ENCODE results near the gene DOK5.

DNA sequence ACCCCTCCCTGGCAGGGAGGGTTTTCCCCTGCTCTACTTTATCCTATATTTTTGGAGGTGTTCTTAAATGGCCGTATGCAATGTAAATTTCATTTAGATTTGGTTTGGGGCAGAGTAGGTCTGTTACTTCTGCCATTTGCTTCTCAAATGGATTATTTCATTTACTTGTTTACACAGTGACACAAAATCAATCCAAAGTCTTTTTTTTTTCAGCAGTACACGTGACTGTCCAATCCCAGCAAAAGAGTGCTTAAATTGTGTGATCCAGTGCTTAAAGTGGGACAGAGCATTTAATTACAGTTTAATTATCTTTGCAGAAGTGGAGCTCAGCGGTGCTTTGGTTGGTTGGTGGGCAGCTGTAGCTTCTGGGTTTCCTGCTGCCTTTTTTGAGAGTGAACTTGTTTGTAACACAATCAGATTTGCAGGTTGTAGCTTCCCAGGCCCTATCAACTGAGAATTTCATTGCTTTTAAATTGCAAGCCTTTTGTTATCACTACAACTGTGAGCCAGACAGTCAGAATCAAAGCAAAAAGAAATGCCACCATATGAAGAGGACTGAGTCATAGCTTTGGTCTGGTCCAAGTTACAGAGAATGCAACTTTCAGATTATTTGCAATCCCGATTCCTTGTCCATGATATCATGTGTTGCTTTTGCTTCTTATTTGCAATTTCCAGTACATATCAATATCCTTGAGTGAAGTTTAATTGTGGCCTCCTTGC, 216.9 kb downstream of the DOK5 start:
- TF ChIP-seq SMAD2 (IDR thresholded peaks at IDR 0.05; ENCODE audit: low read depth, low read length) = no peak
- no peak for TF ChIP-seq RFX5 (IDR thresholded peaks at IDR 0.05; ENCODE audit: low read depth, low read length)
- TF ChIP-seq TBL1XR1 (IDR thresholded peaks at IDR 0.05; ENCODE audit: low read length in 2 of 2) = no peak
- no peak for TF ChIP-seq ELF1 (tag; IDR thresholded peaks at IDR 0.05)
- TF ChIP-seq, protein P1, sequence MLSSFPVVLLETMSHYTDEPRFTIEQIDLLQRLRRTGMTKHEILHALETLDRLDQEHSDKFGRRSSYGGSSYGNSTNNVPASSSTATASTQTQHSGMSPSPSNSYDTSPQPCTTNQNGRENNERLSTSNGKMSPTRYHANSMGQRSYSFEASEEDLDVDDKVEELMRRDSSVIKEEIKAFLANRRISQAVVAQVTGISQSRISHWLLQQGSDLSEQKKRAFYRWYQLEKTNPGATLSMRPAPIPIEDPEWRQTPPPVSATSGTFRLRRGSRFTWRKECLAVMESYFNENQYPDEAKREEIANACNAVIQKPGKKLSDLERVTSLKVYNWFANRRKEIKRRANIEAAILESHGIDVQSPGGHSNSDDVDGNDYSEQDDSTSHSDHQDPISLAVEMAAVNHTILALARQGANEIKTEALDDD (IDR thresholded peaks at IDR 0.05) = no peak
- TF ChIP-seq, protein P2, sequence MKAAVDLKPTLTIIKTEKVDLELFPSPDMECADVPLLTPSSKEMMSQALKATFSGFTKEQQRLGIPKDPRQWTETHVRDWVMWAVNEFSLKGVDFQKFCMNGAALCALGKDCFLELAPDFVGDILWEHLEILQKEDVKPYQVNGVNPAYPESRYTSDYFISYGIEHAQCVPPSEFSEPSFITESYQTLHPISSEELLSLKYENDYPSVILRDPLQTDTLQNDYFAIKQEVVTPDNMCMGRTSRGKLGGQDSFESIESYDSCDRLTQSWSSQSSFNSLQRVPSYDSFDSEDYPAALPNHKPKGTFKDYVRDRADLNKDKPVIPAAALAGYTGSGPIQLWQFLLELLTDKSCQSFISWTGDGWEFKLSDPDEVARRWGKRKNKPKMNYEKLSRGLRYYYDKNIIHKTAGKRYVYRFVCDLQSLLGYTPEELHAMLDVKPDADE (conservative IDR thresholded peaks at IDR 0.05; ENCODE audit: control insufficient read depth, low read depth, low read length) = no peak
- no peak for TF ChIP-seq POLR2AphosphoS5 (IDR thresholded peaks at IDR 0.05; ENCODE audit: control insufficient read depth, insufficient read depth, low read depth, low read length)
- TF ChIP-seq, protein P3, sequence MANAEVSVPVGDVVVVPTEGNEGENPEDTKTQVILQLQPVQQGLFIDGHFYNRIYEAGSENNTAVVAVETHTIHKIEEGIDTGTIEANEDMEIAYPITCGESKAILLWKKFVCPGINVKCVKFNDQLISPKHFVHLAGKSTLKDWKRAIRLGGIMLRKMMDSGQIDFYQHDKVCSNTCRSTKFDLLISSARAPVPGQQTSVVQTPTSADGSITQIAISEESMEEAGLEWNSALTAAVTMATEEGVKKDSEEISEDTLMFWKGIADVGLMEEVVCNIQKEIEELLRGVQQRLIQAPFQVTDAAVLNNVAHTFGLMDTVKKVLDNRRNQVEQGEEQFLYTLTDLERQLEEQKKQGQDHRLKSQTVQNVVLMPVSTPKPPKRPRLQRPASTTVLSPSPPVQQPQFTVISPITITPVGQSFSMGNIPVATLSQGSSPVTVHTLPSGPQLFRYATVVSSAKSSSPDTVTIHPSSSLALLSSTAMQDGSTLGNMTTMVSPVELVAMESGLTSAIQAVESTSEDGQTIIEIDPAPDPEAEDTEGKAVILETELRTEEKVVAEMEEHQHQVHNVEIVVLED (CRISPR knock-in tag; IDR thresholded peaks at IDR 0.05) = no peak
- TF ChIP-seq, protein P4, sequence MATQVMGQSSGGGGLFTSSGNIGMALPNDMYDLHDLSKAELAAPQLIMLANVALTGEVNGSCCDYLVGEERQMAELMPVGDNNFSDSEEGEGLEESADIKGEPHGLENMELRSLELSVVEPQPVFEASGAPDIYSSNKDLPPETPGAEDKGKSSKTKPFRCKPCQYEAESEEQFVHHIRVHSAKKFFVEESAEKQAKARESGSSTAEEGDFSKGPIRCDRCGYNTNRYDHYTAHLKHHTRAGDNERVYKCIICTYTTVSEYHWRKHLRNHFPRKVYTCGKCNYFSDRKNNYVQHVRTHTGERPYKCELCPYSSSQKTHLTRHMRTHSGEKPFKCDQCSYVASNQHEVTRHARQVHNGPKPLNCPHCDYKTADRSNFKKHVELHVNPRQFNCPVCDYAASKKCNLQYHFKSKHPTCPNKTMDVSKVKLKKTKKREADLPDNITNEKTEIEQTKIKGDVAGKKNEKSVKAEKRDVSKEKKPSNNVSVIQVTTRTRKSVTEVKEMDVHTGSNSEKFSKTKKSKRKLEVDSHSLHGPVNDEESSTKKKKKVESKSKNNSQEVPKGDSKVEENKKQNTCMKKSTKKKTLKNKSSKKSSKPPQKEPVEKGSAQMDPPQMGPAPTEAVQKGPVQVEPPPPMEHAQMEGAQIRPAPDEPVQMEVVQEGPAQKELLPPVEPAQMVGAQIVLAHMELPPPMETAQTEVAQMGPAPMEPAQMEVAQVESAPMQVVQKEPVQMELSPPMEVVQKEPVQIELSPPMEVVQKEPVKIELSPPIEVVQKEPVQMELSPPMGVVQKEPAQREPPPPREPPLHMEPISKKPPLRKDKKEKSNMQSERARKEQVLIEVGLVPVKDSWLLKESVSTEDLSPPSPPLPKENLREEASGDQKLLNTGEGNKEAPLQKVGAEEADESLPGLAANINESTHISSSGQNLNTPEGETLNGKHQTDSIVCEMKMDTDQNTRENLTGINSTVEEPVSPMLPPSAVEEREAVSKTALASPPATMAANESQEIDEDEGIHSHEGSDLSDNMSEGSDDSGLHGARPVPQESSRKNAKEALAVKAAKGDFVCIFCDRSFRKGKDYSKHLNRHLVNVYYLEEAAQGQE (IDR thresholded peaks at IDR 0.05; ENCODE audit: borderline replicate concordance) = no peak
- TF ChIP-seq, protein P4 (CRISPR knock-in tag; IDR thresholded peaks at IDR 0.05; ENCODE audit: low read depth) = no peak
- TF ChIP-seq GATAD2B (IDR thresholded peaks at IDR 0.05; ENCODE audit: borderline replicate concordance) = no peak
- TF ChIP-seq JUN (IDR thresholded peaks at IDR 0.05; ENCODE audit: borderline replicate concordance, low read depth, low read length) = no peak
- TF ChIP-seq JUN (CRISPR knock-in tag; IDR thresholded peaks at IDR 0.05; ENCODE audit: borderline replicate concordance) = no peak
- no peak for TF ChIP-seq BACH1 (tag; IDR thresholded peaks at IDR 0.05)
- TF ChIP-seq, protein P5, sequence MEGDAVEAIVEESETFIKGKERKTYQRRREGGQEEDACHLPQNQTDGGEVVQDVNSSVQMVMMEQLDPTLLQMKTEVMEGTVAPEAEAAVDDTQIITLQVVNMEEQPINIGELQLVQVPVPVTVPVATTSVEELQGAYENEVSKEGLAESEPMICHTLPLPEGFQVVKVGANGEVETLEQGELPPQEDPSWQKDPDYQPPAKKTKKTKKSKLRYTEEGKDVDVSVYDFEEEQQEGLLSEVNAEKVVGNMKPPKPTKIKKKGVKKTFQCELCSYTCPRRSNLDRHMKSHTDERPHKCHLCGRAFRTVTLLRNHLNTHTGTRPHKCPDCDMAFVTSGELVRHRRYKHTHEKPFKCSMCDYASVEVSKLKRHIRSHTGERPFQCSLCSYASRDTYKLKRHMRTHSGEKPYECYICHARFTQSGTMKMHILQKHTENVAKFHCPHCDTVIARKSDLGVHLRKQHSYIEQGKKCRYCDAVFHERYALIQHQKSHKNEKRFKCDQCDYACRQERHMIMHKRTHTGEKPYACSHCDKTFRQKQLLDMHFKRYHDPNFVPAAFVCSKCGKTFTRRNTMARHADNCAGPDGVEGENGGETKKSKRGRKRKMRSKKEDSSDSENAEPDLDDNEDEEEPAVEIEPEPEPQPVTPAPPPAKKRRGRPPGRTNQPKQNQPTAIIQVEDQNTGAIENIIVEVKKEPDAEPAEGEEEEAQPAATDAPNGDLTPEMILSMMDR (IDR thresholded peaks at IDR 0.05 in 2 of 3, conservative IDR thresholded peaks at IDR 0.05 in 1 of 3; ENCODE audit: insufficient read depth in 2 of 3, low read depth in 1 of 3, low read length in 3 of 3) = no peak
- TF ChIP-seq KDM1A (IDR thresholded peaks at IDR 0.05) = no peak

All from K562 (cell line).